HepG2 (cell line): ENCODE measurements around the gene RGS1. TPM values are rescaled to one million over a fixed set of nuclear protein-coding genes. Genes with fewer than 3 reads are reported as not detected.

Experiments used
- ATAC-seq: fragments of 200-7000 bp; cut with Tn5 transposase; 3 replicates; pipeline ENCODE4 v1.9.1; 2020; ENCODE audit warnings: mild to moderate bottlenecking, moderate library complexity
- BruUV-seq: library from RNA; stranded (reverse); fragments of 400-500 nt; replicated peaks from 2 replicates; lab custom pipeline; 2021; lab: Mats Ljungman, UMichigan
- CTCF ChIA-PET: fragments of 300-600 bp; formaldehyde crosslinking; extraction: SDS; loops from one replicate; lab custom pipeline; 2021; ENCODE audit warnings: low total read pairs, inconsistent platforms, low intra/inter-chr PET ratio; lab: Yijun Ruan, JAX
- POLR2A ChIA-PET: fragments of 350-600 bp; sonication (Branson Sonifier 250); formaldehyde crosslinking; loops from one replicate; lab custom pipeline; 2020; ENCODE audit warnings: antibody characterized with exemption, inconsistent platforms; lab: Yijun Ruan, JAX
- DNase-seq: peaks from one replicate; pipeline ENCODE4 v3.0.0-alpha.2; 2015; ENCODE audit warnings: low spot score
- FAIRE-seq: peaks from 3 replicates; lab custom pipeline; 2011; peaks lifted over from hg19 to GRCh38; lab: Jason Lieb, UNC
- H2AFZ ChIP-seq: one replicate; pipeline ENCODE4 v1.6.1; 2011; ENCODE audit warnings: low read length, inconsistent platforms
- H3K27ac ChIP-seq: fragments of 300-600 bp; 3 replicates; pipeline ENCODE4 v1.8.0; 2011; ENCODE audit warnings: mixed run types, mild to moderate bottlenecking, mixed read lengths, low read length, inconsistent platforms; ENCODE audit not compliant: insufficient read depth; ENCODE audit errors: extremely low read length
- H3K27me3 ChIP-seq, 2 experiments: fragments of 200-600 bp in 1 of 2; 2 replicates in 1 of 2; 3 replicates in 1 of 2; pipeline versions ENCODE4 v1.6.0 to v1.8.0; 2011; ENCODE audit warnings: low read length in 2 of 2, mild to moderate bottlenecking in 2 of 2, moderate library complexity in 2 of 2, inconsistent platforms in 1 of 2; ENCODE audit not compliant: insufficient read depth in 2 of 2, control insufficient read depth in 1 of 2
- H3K36me3 ChIP-seq, 2 experiments: fragments of 200-600 bp in 1 of 2; replicated peaks in 1 of 2; 2 replicates in 1 of 2; 3 replicates in 1 of 2; pipeline versions ENCODE4 v1.5.1 to v1.8.0; 2011; ENCODE audit warnings: low read length in 2 of 2, inconsistent platforms in 1 of 2; ENCODE audit not compliant: insufficient read depth in 2 of 2, control insufficient read depth in 1 of 2
- H3K4me1 ChIP-seq: 2 replicates; pipeline ENCODE4 v1.5.1; 2012; ENCODE audit warnings: low read length, inconsistent platforms; ENCODE audit not compliant: insufficient read depth
- H3K4me2 ChIP-seq: 2 replicates; pipeline ENCODE4 v1.6.0; 2011; ENCODE audit warnings: low read depth, low read length, inconsistent platforms
- H3K4me3 ChIP-seq, 3 experiments: fragments of 200-600 bp in 1 of 3; sonication (generic), shearing (Covaris generic) in 1 of 3; replicated peaks in 1 of 3; 2 replicates each; pipeline ENCODE4 v1.5.1; 2011 to 2016; ENCODE audit warnings: low read length in 3 of 3, inconsistent platforms in 2 of 3, low read depth in 2 of 3, mild to moderate bottlenecking in 2 of 3, control low read depth in 1 of 3, mixed read lengths in 1 of 3; ENCODE audit not compliant: insufficient read depth in 1 of 3
- H3K79me2 ChIP-seq: one replicate; pipeline ENCODE4 v1.6.1; 2011; ENCODE audit warnings: low read length, inconsistent platforms; ENCODE audit not compliant: insufficient read depth
- H3K9ac ChIP-seq: 2 replicates; pipeline ENCODE4 v1.6.0; 2011; ENCODE audit warnings: mild to moderate bottlenecking, low read depth, low read length, inconsistent platforms; ENCODE audit not compliant: insufficient read depth
- H3K9me3 ChIP-seq: 2 replicates; pipeline ENCODE4 v1.5.1; 2012; ENCODE audit warnings: mild to moderate bottlenecking, low read length
- H4K20me1 ChIP-seq: 2 replicates; pipeline ENCODE4 v1.6.0; 2011; ENCODE audit warnings: inconsistent platforms, mild to moderate bottlenecking, low read length, moderate library complexity; ENCODE audit not compliant: insufficient read depth
- ARID5B ChIP-seq: IDR thresholded peaks from 2 replicates; pipeline ENCODE4 v1.4.0; 2020; ENCODE audit warnings: mild to moderate bottlenecking, missing genetic modification reagents
- ARNT ChIP-seq: fragments of 450-650 bp; IDR thresholded peaks from 2 replicates; pipeline ENCODE4 v1.6.1; 2017
- ESRRA ChIP-seq: sonication (generic); formaldehyde crosslinking; IDR thresholded peaks from 2 replicates; pipeline ENCODE4 v1.5.1; 2020; ENCODE audit warnings: mild to moderate bottlenecking, low read depth, missing genetic modification reagents
- FOXP1 ChIP-seq, 2 experiments: fragments of 450-650 bp in 1 of 2; IDR thresholded peaks; 2 replicates each; pipeline ENCODE4 v1.6.1; 2017 to 2018; ENCODE audit warnings: antibody characterized with exemption in 1 of 2
- IKZF5 ChIP-seq: IDR thresholded peaks from 2 replicates; pipeline ENCODE4 v1.6.1; 2018; ENCODE audit warnings: missing genetic modification reagents, mild to moderate bottlenecking, missing compliant biosample characterization
- MEF2D ChIP-seq: sonication (generic); formaldehyde crosslinking; IDR thresholded peaks from 2 replicates; pipeline ENCODE4 v1.5.1; 2020; ENCODE audit warnings: mild to moderate bottlenecking, missing genetic modification reagents
- MIXL1 ChIP-seq: IDR thresholded peaks from 2 replicates; pipeline ENCODE4 v1.6.1; 2016
- NFATC3 ChIP-seq: sonication (generic); formaldehyde crosslinking; IDR thresholded peaks from 2 replicates; pipeline ENCODE4 v1.5.1; 2020; ENCODE audit warnings: mild to moderate bottlenecking, missing genetic modification reagents
- POGZ ChIP-seq: sonication (generic); formaldehyde crosslinking; IDR thresholded peaks from 2 replicates; pipeline ENCODE4 v1.4.0; 2020; ENCODE audit warnings: mild to moderate bottlenecking, missing genetic modification reagents
- RARA ChIP-seq: IDR thresholded peaks from 2 replicates; pipeline ENCODE4 v1.6.1; 2016; ENCODE audit warnings: missing genetic modification reagents, missing compliant biosample characterization
- RXRB ChIP-seq: IDR thresholded peaks from 2 replicates; pipeline ENCODE4 v1.6.1; 2016; ENCODE audit warnings: borderline replicate concordance, missing genetic modification reagents, missing compliant biosample characterization
- SP140L ChIP-seq: sonication (generic); formaldehyde crosslinking; IDR thresholded peaks from 2 replicates; pipeline ENCODE4 v1.4.0; 2020; ENCODE audit warnings: missing genetic modification reagents, borderline replicate concordance
- TEAD2 ChIP-seq: sonication (generic); formaldehyde crosslinking; IDR thresholded peaks from 2 replicates; pipeline ENCODE4 v1.9.0; 2021; ENCODE audit warnings: missing genetic modification reagents
- ZBTB20 ChIP-seq: sonication (generic); formaldehyde crosslinking; IDR thresholded peaks from 2 replicates; pipeline ENCODE4 v1.8.1; 2023; ENCODE audit warnings: missing genetic modification reagents, low read depth, mild to moderate bottlenecking, borderline replicate concordance
- ZNF225 ChIP-seq: sonication (generic); formaldehyde crosslinking; IDR thresholded peaks from 2 replicates; pipeline ENCODE4 v1.4.0; 2020; ENCODE audit warnings: mild to moderate bottlenecking, missing genetic modification reagents
- ZNF260 ChIP-seq: sonication (generic); formaldehyde crosslinking; IDR thresholded peaks from 2 replicates; pipeline ENCODE4 v1.4.0; 2020; ENCODE audit warnings: missing genetic modification reagents, low read depth, mild to moderate bottlenecking, borderline replicate concordance
- ZNF331 ChIP-seq: sonication (generic); formaldehyde crosslinking; IDR thresholded peaks from 2 replicates; pipeline ENCODE4 v1.4.0; 2020; ENCODE audit warnings: missing genetic modification reagents
- ZNF543 ChIP-seq: sonication (generic); formaldehyde crosslinking; IDR thresholded peaks from 2 replicates; pipeline ENCODE4 v1.4.0; 2020; ENCODE audit warnings: mild to moderate bottlenecking, missing genetic modification reagents
- ZNF629 ChIP-seq: sonication (generic); formaldehyde crosslinking; conservative IDR thresholded peaks from 2 replicates; pipeline ENCODE4 v1.5.0; 2020; ENCODE audit warnings: missing genetic modification reagents
- WGBS: methylation state at CpG from one replicate; pipeline ENCODE4 v1.1.6; 2017; ENCODE audit warnings: low lambda C conversion rate; 5-methylcytosine and 5-hydroxymethylcytosine counted together
- in situ Hi-C: cut with HindIII; loops from 2 replicates; pipeline ENCODE4 v1.10.0; 2017; ENCODE audit warnings: low pct_unique_long_range_greater_than_20kb; ENCODE audit not compliant: extremely low pct_ligation_motif_present
- intact Hi-C: fragments of 100-400 bp; cut with micrococcal nuclease; formaldehyde crosslinking; loops from one replicate; pipeline ENCODE4 v1.10.0; 2022; ENCODE audit not compliant: unreplicated experiment
- polyA plus RNA-seq, 8 experiments: library from polyadenylated mRNA; depleted of rRNA in 3 of 8; stranded (reverse) in 7 of 8; unstranded in 1 of 8; fragments of >200 nt; fragmentation: Illumina TruSeq in 4 of 8; extraction: Trizol in 4 of 8; gene quantifications; 2 replicates each; pipeline versions ENCODE4 v1.2.1 to v1.2.3, GENCODE V29; 2011 to 2016; ENCODE audit warnings: low read depth in 4 of 8, missing spikeins in 1 of 8, mixed read lengths in 1 of 8; ENCODE audit not compliant: insufficient read depth in 1 of 8
- total RNA-seq, 5 experiments: library from RNA; depleted of rRNA; stranded (reverse); fragments of >200 nt; fragmentation: Illumina TruSeq; extraction: Trizol; gene quantifications; 2 replicates each; pipeline ENCODE4 v1.2.3, GENCODE V29; 2016; ENCODE audit warnings: low read depth in 1 of 5
- TF ChIP-seq, protein P1 (sequence below): sonication (generic); formaldehyde crosslinking; IDR thresholded peaks from 2 replicates; pipeline ENCODE4 v1.4.0; 2020; ENCODE audit warnings: missing genetic modification reagents

Gene RGS1
- total and polyA plus RNA-seq, 2 of the 13 experiments (the other 11 are each of a cell fraction or from before 2014, with no cell fraction given): not detected

DNA sequence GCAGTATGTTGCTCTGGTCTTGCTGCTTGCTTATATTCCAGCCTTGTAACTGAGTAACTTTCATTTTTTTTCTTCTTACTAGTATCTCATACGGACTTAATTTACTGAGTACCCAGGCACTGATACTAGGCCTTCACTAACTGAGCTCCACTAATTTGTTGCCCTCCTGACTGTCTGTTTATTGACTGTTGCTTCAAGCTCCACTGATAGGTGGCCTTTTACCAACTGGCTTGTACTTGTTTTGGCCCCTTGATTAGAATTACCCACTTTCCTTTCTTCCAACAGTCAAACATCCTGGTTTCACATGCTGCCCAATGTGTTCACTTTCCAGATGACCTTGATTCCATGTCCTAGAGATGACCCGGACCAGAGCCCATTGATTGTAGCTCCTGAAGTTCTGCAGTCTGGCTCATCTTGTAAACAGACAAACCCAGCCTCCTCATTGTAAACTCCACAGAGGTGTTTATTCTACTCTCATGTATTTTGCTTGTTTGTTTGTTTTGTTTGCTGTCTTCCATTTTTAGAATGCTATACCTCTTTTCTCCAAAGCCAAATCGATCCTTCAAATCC lies 27.7 kb downstream of the RGS1 start:
- DNase-seq (no peak), FAIRE-seq (no peak), ATAC-seq (peak; percentile 86)
- Histone ChIP-seq H4K20me1 (no peaks in the 10 kb centered on the region), H3K4me1 (peaks cover 9% of the 10 kb centered on the region; the same call in 1 of the 2 replicates), H3K79me2 (no peaks in the 10 kb centered on the region), H3K9me3 (no peaks in the 10 kb centered on the region), H3K27ac (no peak overlapping the region), H2AFZ (no peak overlapping the region), H3K4me2 (no peak overlapping the region), H3K36me3 (no peaks in the 10 kb centered on the region), H3K4me3 (no peak overlapping the region), H3K27me3 (no peaks in the 10 kb centered on the region), H3K9ac (no peak overlapping the region)
- BruUV-seq: no TSS peak
- CTCF ChIA-PET: no interaction called here
- intact Hi-C loops: no loop called here
- POLR2A ChIA-PET: no interaction called here
- in situ Hi-C loops: no loop called here
- WGBS: 4% methylated on average over 3 of the region's 3 CpGs
- TF ChIP-seq, protein P1, sequence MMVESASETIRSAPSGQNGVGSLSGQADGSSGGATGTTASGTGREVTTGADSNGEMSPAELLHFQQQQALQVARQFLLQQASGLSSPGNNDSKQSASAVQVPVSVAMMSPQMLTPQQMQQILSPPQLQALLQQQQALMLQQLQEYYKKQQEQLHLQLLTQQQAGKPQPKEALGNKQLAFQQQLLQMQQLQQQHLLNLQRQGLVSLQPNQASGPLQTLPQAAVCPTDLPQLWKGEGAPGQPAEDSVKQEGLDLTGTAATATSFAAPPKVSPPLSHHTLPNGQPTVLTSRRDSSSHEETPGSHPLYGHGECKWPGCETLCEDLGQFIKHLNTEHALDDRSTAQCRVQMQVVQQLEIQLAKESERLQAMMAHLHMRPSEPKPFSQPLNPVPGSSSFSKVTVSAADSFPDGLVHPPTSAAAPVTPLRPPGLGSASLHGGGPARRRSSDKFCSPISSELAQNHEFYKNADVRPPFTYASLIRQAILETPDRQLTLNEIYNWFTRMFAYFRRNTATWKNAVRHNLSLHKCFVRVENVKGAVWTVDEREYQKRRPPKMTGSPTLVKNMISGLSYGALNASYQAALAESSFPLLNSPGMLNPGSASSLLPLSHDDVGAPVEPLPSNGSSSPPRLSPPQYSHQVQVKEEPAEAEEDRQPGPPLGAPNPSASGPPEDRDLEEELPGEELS (CRISPR knock-in tag): peak; percentile 44; the same call in 1 of the 2 replicates
- TF ChIP-seq ZNF260 (CRISPR knock-in tag): no peak
- 0 out of 2 replicates have a peak, but pooled peaks have one; percentile 52 for TF ChIP-seq POGZ
- peak; percentile 84 for TF ChIP-seq RARA (CRISPR knock-in tag)
- TF ChIP-seq SP140L (CRISPR knock-in tag): no peak
- peak; percentile 86 for TF ChIP-seq ESRRA (CRISPR knock-in tag)
- TF ChIP-seq TEAD2 (CRISPR knock-in tag): no peak
- TF ChIP-seq ARNT: no peak
- 0 out of 2 replicates have a peak, but pooled peaks have one; percentile 36 for TF ChIP-seq MEF2D
- TF ChIP-seq ZNF629 (CRISPR knock-in tag): no peak
- TF ChIP-seq FOXP1 (IDR thresholded peaks at IDR 0.05): no peak
- TF ChIP-seq FOXP1 (CRISPR knock-in tag; IDR thresholded peaks at IDR 0.05): peak; percentile 88
- TF ChIP-seq RXRB (CRISPR knock-in tag): peak; percentile 61; the same call in 1 of the 2 replicates
- TF ChIP-seq NFATC3 (CRISPR knock-in tag): no peak
- TF ChIP-seq ZNF225: no peak
- TF ChIP-seq IKZF5 (CRISPR knock-in tag): no peak
- no peak for TF ChIP-seq ZNF543
- TF ChIP-seq ARID5B (CRISPR knock-in tag): peak; percentile 37; the same call in 1 of the 2 replicates
- TF ChIP-seq MIXL1 (CRISPR knock-in tag): 0 out of 2 replicates have a peak, but pooled peaks have one; percentile 29
- TF ChIP-seq ZBTB20 (CRISPR knock-in tag): 0 out of 2 replicates have a peak, but pooled peaks have one; percentile 30
- peak; percentile 79; the same call in 1 of the 2 replicates for TF ChIP-seq ZNF331 (CRISPR knock-in tag)
